DMS 273 (cell line): ENCODE measurements around the gene AGMO.
"Not testable (repeated sequence)": the region's sequence is repeated elsewhere in the genome, so short reads cannot be mapped to it uniquely, and the experiment has no call there.

ENCODE experiments used
- DNase-seq: peaks from one replicate; lab custom pipeline; 2025; ENCODE audit not compliant: unreplicated experiment; lab: John Stamatoyannopoulos, UW

Gene AGMO

GRCh38 chr7:15560968-15561367, 847 bp downstream of the AGMO start:
- DNase-seq: no peak

- no peak for DNase-seq
These were observed 2.3 kb downstream of the AGMO start for GRCh38 chr7:15559416-15559928.

- no peak for DNase-seq
These were observed 3.1 kb downstream of the AGMO start for GRCh38 chr7:15558756-15559155.

- no peak for DNase-seq
These were observed 4.1 kb downstream of the AGMO start for GRCh38 chr7:15557686-15558085.

GRCh38 chr7:15557186-15557585, 4.6 kb downstream of the AGMO start:
- DNase-seq: no peak

- DNase-seq: no peak
These were observed 5.3 kb downstream of the AGMO start for GRCh38 chr7:15556339-15557105.

GRCh38 chr7:15555381-15555859, 6.4 kb downstream of the AGMO start:
- DNase-seq: peak; percentile 25

DNA sequence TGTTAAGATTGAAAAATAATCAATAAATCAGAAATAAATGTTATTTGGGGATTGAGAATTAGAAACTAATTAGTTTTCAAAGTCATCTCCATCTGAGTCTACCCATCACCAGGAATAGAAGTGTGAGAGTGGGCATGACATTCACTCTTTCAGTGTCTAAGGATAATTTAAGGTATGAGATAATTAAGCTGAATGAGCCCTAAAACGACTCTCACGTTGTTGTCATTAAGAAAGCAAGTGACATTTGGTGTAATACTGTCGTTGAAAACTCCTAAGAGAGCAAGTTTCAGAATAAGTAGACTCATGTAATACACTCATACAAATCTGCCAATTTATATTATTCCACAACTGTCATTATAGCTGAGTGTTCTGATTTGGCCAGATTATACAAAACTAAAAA, 7.1 kb downstream of the AGMO start:
- DNase-seq: no peak

DNA sequence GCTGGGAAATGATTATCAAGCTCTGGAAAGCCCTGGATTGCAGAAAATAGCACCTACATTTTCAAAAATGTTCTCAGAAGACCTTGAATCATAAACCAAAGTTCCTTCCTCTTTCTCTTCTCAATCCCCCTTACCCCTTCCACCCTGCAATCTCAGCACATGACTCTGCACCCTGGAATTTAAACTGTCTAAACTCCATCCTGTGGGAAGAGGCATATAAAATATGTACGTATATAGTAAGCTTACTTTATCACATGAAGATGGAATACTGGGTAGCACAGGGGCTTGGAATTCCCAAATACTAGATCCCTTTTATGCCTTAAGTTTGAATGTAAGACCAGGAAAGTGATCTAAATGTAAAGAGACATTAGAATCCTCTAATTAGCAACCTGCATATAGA, 7.7 kb downstream of the AGMO start:
- no peak for DNase-seq

GRCh38 chr7:15547320-15547719, 14.5 kb downstream of the AGMO start:
- DNase-seq: not testable (repeated sequence)

DNA sequence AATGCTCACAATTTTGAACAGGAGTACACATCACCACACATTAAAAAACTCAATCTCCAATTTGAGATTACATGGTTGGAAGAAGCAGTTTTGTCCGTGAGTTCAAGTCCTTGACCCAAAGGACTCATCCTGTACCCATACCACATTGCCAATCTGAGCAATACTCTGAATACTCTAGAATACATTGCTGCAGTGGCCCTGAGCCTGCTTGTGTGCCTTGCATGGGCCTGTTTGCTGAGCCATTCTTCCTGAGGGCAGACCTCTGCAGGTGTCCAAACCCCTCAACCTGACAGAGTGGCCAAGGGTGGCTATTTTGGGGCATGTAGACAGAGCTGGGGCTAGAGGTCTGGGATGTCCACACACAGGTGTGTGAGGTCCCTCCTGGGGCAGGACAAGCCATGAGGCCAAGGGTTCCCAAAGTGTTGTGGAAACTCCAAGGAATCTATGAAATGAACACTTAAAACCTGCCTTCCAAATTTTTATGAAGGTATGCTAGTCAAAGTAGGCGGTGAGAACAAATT, 15.5 kb downstream of the AGMO start:
- DNase-seq: no peak

DNA sequence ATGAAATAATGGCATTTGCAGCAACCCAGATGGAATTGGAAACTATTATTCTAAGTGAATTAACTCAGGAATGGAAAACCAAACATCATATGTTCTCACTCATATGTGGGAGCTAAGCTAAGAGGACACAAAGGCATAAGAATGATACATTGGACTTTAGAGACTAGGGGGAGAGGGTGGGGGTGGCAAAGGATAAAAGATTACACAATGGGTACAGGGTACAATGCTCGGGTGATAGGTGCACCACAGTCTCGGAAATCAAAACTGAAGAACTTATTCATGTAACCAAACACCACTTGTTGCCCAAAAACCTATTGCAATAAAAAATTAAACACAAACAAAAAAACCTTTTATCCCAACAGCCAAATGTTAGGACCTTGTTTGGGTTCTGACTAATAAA, 17.8 kb downstream of the AGMO start:
- no peak for DNase-seq

DNA sequence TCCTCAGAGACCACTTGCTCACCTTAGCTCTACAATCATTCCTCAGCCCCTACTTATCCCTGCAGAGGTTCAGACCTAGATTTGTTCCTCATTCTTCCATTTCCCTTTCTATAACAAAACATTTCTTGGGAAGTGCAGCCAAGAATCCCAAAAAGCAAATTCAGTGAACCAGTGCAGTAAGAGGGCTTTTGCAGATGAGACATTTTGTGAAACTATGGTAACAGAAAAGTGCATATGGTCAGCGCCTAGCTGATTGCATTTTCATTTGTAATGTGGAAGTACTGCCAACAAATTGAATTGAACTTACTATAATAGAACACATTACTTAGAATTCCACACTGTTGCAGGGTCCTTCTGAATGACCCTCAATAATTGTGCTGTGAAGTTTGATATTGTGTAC, 18.6 kb downstream of the AGMO start:
- no peak for DNase-seq

DNA sequence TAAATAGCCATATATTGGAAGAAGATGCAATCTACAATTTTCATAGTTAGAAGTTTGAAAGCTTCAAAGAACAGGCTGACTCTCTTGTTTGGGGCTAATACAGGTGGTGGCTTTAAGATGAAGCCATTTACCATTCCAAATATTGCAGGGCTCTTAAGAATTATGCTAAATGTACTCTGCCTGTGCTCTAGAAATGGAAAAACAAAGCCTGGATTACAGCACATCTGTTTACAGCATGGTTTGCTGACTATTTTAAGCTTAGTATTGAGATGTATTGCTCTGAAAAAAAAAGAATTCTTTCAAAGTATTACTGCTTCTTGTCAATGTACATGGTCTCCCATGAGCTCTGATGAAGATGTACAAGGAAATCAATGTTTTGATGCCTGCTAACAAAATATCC, 34.2 kb downstream of the AGMO start:
- no peak for DNase-seq

DNA sequence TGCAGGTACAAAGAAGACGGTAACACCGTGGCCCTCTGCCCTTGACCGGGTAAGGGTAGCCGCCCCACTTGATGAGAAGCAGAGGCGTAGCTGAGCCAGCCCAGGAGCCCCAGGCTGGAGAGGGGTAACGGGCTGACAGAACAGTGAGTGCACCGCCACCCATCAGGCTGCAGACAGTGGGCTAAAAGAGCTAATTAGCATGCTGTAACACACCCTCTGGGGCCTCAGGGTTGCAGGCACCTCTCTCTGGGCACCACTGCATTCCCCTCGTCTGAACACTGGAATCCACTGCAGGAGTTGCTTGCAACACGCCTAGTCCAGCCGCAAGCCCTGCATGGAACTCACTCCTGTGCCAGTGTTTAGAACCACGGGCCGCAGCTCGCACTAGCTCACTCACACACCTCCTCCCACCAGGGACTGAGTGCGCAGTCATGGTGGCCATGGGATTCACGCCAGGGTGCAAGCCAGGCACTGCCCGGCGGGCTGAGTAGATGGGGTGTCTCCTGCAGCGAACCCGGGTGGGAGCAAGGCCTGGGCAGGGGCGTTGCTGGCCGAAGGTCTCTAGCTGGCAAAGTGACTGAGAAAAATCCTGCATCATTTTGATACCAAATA, 36.1 kb downstream of the AGMO start:
- no peak for DNase-seq

DNA sequence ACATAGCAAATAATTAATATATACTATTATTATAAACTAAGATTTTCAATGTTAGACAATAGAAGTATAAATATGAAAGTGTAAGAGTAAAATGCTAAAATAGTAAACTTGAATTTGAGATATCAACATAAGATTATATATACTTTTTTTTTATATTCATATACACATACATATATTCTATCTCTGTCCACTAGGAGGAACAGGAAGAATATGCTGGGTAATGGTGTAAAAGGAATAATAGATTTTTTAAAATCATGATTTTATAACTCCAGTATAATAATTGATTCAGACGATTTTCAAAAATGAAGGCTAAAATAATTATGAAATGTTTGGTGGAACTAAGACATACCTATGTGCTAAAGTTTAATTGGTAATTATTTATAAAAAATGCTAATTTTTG, 37.7 kb downstream of the AGMO start:
- DNase-seq: no peak

GRCh38 chr7:15517865-15518264, 44.0 kb downstream of the AGMO start:
- DNase-seq: not testable (repeated sequence)

DNA sequence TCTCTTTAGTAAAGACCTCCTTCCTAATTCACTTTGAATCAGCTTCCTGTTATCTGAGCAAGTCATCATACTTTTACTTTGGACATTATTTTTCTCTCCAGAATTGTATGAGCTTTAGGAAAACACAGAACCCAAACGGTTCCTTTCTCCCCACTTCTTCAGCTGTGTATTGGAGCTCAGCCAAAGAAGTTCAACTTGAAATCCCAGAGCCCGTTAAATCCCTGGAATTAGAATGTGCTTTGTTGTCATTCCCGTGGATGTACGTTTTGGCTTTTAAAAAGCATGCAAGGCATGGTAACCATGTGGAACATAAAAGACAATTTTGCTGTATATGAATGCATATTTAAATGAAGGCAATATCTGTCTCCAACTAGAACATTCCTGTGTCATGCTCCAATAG, 46.6 kb downstream of the AGMO start:
- peak; percentile 11 for DNase-seq

DNA sequence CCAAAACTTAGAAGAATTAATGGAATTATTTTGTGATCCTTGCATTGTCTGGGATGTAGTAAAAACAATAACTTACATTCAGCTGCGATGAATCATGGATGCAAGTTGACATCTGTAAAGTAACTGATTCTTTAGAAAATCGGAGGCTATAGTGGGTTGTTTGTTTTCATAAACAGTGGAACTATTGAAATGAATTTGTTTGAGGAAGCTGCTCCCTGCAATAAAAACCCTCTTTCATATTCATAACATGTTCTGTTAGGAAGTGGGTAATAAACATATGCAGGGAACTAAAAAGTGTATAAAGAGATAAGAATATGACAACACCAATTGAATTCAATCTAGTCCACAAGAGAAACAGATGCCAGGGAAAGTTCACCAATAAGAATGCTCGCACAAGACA, 53.6 kb downstream of the AGMO start:
- no peak for DNase-seq

GRCh38 chr7:15507708-15508107, 54.1 kb downstream of the AGMO start:
- DNase-seq: no peak

GRCh38 chr7:15507171-15507570, 54.6 kb downstream of the AGMO start:
- DNase-seq: no peak

DNA sequence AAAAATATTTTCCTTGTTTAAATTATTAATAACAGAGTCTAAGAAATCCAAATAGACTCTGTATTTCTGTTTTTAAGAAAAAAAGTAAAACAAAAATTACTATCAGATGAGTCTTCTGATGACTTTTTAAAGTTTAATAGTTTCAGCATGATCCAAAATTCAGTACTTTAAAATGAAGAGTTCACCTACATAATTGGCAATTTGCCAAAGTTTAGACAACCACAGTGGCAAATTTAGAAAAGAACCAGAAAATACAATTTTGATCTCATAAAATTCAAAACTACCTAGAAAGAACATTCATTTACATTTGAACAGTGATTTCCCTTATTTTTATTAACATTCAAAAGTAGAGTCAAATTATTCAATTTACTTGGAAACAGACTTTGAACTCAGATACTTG, 56.1 kb downstream of the AGMO start:
- no peak for DNase-seq
